Body of pancreas (tissue), 4 donors: Measurements from ENCODE around the gene RPL18A. TPM values are rescaled to one million over a fixed set of nuclear protein-coding genes. Genes with fewer than 3 reads are reported as not detected.

Source experiments
- ATAC-seq: fragments of 150-250 bp; one replicate; pipeline ENCODE4 v1.9.1; 2016
- DNase-seq, 4 donors: peaks; one replicate each; pipeline ENCODE4 v3.0.0-alpha.2; 2019
- H3K27ac ChIP-seq, 4 donors: fragments of 200-600 bp; sonication (generic); 1 replicate in 3 of 4; 2 replicates in 1 of 4; pipeline versions ENCODE4 v1.5.1 to v1.6.1; 2016 to 2019; ENCODE audit warnings: mild to moderate bottlenecking in 1 of 4, mixed read lengths in 1 of 4, moderate library complexity in 1 of 4
- H3K27me3 ChIP-seq, 2 donors: fragments of 200-600 bp; sonication (generic); one replicate each; pipeline ENCODE4 v1.6.0; 2016; ENCODE audit warnings: mild to moderate bottlenecking in 1 of 2
- H3K36me3 ChIP-seq, 2 donors: fragments of 200-600 bp; sonication (generic); replicated peaks in 1 of 2; 2 replicates each; pipeline ENCODE4 v1.5.1; 2016; ENCODE audit warnings: low read depth in 2 of 2; ENCODE audit not compliant: insufficient read depth in 1 of 2
- H3K4me1 ChIP-seq: fragments of 200-600 bp; sonication (generic); one replicate; pipeline ENCODE4 v1.6.0; 2016
- H3K4me3 ChIP-seq, 2 donors: fragments of 200-600 bp; sonication (generic); 1 replicate in 1 of 2; 2 replicates in 1 of 2; pipeline ENCODE4 v1.5.1; 2016 to 2019
- H3K9me3 ChIP-seq, 3 donors: fragments of 200-600 bp; sonication (generic); 1 replicate in 2 of 3; 2 replicates in 1 of 3; pipeline ENCODE4 v1.5.1; 2016
- POLR2A ChIP-seq, 3 donors: fragments of 450-650 bp; IDR thresholded peaks; one replicate each; pipeline ENCODE4 v1.6.1; 2016; ENCODE audit warnings: antibody characterized with exemption in 3 of 3, mild to moderate bottlenecking in 2 of 3
- WGBS, 2 donors: methylation state at CpG; one replicate each; pipeline ENCODE4 v1.1.5; 2017; 5-methylcytosine and 5-hydroxymethylcytosine counted together
- intact Hi-C: fragments of 100-400 bp; cut with DNase I; formaldehyde crosslinking; loops from one replicate; pipeline ENCODE4 v1.15.1; 2023
- total RNA-seq, 2 donors: library from RNA; depleted of rRNA; stranded (reverse); fragments of >200 nt; gene quantifications; one replicate each; pipeline ENCODE4 v1.1.0, GENCODE V29; 2016
- TF ChIP-seq, protein P1 (sequence below), 7 experiments: fragments of 450-650 bp in 4 of 7; fragments of 200-600 bp in 3 of 7; sonication (generic) in 3 of 7; IDR thresholded peaks; one replicate each; pipeline ENCODE4 v1.5.1; 2016 to 2019; ENCODE audit warnings: antibody characterized with exemption in 7 of 7

RPL18A gene
- total RNA-seq, 2 donors from 2014 or later = 1,158 to 1,588 TPM

DNA sequence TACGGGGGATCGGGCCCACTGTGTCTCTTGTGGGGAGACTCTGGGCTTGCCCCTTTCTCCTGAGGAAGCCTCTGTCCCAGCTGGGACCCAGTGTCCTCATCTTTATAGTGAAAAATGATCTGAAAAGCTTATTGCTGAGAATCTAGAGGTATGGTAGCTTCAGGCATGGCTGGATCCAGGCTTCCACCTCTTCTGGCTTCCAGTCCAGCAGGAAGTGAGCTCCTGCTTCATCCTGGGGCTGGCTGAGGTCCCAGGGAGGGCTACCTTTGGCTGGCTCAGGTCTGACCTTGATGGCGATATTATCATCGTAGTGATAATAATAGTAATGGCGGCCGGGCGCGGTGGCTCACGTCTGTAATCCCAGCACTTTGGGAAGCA is 15.0 kb downstream of the RPL18A start:
- Histone ChIP-seq H3K4me3 (no peak overlapping the region), H3K27me3 (peaks cover 0 to 25% of the 10 kb centered on the region in 2 donors), H3K9me3 (no peaks in the 10 kb centered on the region), H3K36me3 (no peaks in the 10 kb centered on the region), H3K4me1 (peaks cover 14% of the 10 kb centered on the region), H3K27ac (no peak overlapping the region)
- intact Hi-C loops = no loop called here
- ATAC-seq (no peak), DNase-seq (no peak)
- TF ChIP-seq, protein P1, sequence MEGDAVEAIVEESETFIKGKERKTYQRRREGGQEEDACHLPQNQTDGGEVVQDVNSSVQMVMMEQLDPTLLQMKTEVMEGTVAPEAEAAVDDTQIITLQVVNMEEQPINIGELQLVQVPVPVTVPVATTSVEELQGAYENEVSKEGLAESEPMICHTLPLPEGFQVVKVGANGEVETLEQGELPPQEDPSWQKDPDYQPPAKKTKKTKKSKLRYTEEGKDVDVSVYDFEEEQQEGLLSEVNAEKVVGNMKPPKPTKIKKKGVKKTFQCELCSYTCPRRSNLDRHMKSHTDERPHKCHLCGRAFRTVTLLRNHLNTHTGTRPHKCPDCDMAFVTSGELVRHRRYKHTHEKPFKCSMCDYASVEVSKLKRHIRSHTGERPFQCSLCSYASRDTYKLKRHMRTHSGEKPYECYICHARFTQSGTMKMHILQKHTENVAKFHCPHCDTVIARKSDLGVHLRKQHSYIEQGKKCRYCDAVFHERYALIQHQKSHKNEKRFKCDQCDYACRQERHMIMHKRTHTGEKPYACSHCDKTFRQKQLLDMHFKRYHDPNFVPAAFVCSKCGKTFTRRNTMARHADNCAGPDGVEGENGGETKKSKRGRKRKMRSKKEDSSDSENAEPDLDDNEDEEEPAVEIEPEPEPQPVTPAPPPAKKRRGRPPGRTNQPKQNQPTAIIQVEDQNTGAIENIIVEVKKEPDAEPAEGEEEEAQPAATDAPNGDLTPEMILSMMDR (IDR thresholded peaks at IDR 0.05) = no peak
- no peak for TF ChIP-seq POLR2A (IDR thresholded peaks at IDR 0.05)
- 66 to 67% methylated on average over 7 to 9 of the region's 9 CpGs for WGBS, 2 donors

DNA sequence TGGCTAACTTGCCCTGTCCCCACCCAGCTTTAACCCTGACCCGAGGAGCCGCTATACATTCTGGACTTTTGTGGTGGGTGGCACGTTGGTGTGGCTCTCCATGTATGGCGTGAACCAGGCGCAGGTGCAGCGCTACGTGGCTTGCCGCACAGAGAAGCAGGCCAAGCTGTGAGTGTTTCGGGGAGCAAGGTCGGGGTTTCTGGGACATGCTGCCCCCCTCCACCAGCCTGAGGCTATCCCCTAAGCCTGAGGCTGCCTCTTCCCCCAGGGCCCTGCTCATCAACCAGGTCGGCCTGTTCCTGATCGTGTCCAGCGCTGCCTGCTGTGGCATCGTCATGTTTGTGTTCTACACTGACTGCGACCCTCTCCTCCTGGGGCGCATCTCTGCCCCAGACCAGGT is 18.0 kb downstream of the RPL18A start:
- Histone ChIP-seq H3K27me3 (peaks cover 0 to 13% of the 10 kb centered on the region in 2 donors), H3K9me3 (no peaks in the 10 kb centered on the region), H3K4me1 (peaks cover 5% of the 10 kb centered on the region), H3K4me3 (no peak overlapping the region), H3K36me3 (no peaks in the 10 kb centered on the region), H3K27ac (no peak overlapping the region)
- no peak for ATAC-seq
- 72 to 84% methylated on average over 6 to 15 of the region's 16 CpGs for WGBS, 2 donors
- TF ChIP-seq, protein P1 (IDR thresholded peaks at IDR 0.05) = no peak
- no peak for TF ChIP-seq POLR2A (IDR thresholded peaks at IDR 0.05)
- intact Hi-C loops = no loop called here
- no peak for DNase-seq

DNA sequence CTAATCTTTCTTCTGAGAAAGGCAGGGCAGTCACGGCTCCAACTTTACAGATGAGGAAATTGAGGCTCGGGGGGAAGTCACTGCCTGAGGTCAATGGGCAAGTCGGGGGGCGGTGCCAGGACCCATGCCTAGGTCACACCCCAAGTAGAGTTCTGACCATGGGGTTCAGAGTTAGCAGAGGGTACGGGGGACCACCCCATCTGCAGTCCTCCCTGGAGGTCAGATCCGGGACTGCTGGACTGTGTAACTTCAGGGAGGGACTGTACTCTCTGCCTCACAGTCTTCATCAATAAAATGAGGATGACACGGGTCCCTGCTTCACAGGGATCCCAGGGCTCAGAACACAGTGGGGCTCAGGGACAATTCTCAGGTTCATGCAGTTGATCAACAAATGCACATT is 19.8 kb downstream of the RPL18A start:
- Histone ChIP-seq H3K27me3 (no peaks in the 10 kb centered on the region), H3K27ac (no peak overlapping the region), H3K4me3 (no peak overlapping the region), H3K9me3 (no peaks in the 10 kb centered on the region), H3K4me1 (no peaks in the 10 kb centered on the region), H3K36me3 (no peaks in the 10 kb centered on the region)
- DNase-seq (no peak), ATAC-seq (no peak)
- WGBS, 2 donors = 51 to 77% methylated on average over 5 to 7 of the region's 7 CpGs
- TF ChIP-seq POLR2A (IDR thresholded peaks at IDR 0.05) = no peak
- TF ChIP-seq, protein P1 (IDR thresholded peaks at IDR 0.05) = no peak
- intact Hi-C loops = no loop called here

DNA sequence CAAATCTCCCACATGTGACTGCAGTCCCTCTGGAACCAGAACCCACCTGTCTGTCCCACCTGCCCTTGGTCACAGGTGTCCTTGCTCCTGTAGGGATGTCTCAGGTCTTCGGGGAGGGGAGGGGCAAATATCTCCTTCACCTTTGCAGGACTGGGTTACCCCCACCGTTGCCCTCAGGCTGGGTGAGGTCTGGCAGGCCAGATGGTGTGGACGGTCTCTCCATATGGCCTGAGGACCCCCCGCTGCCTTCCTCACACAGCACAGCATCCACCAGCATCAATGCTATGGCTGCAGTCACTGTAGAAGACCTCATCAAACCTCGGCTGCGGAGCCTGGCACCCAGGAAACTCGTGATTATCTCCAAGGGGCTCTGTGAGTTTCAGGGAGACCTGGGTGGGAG is 22.0 kb downstream of the RPL18A start:
- Histone ChIP-seq H3K4me1 (no peaks in the 10 kb centered on the region), H3K36me3 (no peaks in the 10 kb centered on the region), H3K27ac (no peak overlapping the region), H3K9me3 (no peaks in the 10 kb centered on the region), H3K4me3 (no peak overlapping the region), H3K27me3 (no peaks in the 10 kb centered on the region)
- TF ChIP-seq POLR2A (IDR thresholded peaks at IDR 0.05) = no peak
- TF ChIP-seq, protein P1 (IDR thresholded peaks at IDR 0.05) = no peak
- no peak for DNase-seq
- no peak for ATAC-seq
- 59% methylated on average over 7 of the region's 7 CpGs; no CpG with 5 or more reads in 1 of the 2 donors for WGBS, 2 donors
- intact Hi-C loops = no loop called here

DNA sequence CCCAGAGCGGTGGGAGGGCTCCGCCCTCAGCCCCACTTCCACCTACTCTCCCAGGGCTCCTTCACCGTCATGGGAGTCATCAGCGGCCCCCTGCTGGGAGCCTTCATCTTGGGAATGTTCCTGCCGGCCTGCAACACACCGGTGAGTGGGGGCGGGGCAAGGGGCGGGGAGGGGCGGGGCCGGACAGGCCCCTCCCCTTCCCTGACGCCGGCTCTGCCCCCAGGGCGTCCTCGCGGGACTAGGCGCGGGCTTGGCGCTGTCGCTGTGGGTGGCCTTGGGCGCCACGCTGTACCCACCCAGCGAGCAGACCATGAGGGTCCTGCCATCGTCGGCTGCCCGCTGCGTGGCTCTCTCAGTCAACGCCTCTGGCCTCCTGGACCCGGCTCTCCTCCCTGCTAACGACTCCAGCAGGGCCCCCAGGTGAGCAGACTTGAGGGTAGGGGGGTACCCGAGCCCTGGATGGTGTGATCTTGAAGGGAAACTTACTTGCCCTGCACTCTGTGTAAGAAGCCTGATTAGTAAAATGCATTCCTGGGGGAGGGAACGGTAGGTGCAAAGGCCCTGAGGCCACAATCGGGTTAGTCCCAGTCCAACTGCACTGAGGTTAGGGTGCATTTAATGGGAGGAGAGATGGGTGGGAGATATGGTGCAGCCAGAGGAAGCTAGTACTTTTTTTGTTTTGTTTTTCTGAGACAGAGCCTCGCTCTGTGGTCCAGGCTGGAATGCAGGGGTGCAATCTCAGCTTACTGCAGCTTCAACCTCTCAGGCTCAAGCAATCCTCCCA is 24.1 kb downstream of the RPL18A start:
- 56 to 61% methylated on average over 6 to 25 of the region's 33 CpGs for WGBS, 2 donors
- no peak overlapping the region for H3K4me3 ChIP-seq
- H3K27me3 ChIP-seq = no peaks in the 10 kb centered on the region
- H3K27ac ChIP-seq = no peak overlapping the region
- H3K36me3 ChIP-seq = no peaks in the 10 kb centered on the region
- intact Hi-C loops = no loop called here
- ATAC-seq (no peak), DNase-seq (no peak)
- H3K9me3 ChIP-seq = no peaks in the 10 kb centered on the region
- TF ChIP-seq, protein P1 (IDR thresholded peaks at IDR 0.05) = no peak
- TF ChIP-seq POLR2A (IDR thresholded peaks at IDR 0.05) = no peak
- no peaks in the 10 kb centered on the region for H3K4me1 ChIP-seq
